ENCODE results near the gene PPP1R13L.

PPP1R13L gene

DNA sequence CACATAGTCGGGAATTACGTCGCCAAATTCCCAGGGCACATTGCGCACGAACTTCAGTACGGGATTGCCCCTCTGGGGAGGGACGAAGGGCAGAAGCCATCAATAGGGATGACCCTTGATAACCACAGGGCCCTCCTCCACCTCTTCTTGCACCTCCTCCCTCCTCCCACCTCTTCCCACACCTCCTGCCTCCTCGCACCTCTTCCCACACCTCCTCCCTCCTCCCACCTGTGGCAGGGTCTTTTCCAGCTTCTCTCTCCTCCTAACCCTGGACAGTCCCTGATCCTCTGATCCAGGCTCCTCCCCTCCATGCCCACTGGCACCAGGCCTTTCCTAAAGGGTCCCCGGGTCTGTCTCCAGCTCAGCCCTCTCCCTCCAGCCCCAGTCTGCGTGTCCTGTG lies 15.5 kb upstream of the PPP1R13L start:
- Histone ChIP-seq H3K4me3 (ENCODE audit: low read depth, low read length) (no peak overlapping the region), H3K36me3 (replicated peaks) (peaks cover 38% of the 10 kb centered on the region), H3K27me3 (replicated peaks) (no peaks in the 10 kb centered on the region), H3K27ac (no peak overlapping the region)
- no peak for DNase-seq
- in situ Hi-C loops (cut with HindIII; ENCODE audit: low pct_ligation_motif_present, low sequenced_read_pairs) = no loop called here
- TF ChIP-seq, protein P1, sequence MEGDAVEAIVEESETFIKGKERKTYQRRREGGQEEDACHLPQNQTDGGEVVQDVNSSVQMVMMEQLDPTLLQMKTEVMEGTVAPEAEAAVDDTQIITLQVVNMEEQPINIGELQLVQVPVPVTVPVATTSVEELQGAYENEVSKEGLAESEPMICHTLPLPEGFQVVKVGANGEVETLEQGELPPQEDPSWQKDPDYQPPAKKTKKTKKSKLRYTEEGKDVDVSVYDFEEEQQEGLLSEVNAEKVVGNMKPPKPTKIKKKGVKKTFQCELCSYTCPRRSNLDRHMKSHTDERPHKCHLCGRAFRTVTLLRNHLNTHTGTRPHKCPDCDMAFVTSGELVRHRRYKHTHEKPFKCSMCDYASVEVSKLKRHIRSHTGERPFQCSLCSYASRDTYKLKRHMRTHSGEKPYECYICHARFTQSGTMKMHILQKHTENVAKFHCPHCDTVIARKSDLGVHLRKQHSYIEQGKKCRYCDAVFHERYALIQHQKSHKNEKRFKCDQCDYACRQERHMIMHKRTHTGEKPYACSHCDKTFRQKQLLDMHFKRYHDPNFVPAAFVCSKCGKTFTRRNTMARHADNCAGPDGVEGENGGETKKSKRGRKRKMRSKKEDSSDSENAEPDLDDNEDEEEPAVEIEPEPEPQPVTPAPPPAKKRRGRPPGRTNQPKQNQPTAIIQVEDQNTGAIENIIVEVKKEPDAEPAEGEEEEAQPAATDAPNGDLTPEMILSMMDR (IDR thresholded peaks at IDR 0.05; ENCODE audit: low read depth, low read length, missing control alignments) = no peak

DNA sequence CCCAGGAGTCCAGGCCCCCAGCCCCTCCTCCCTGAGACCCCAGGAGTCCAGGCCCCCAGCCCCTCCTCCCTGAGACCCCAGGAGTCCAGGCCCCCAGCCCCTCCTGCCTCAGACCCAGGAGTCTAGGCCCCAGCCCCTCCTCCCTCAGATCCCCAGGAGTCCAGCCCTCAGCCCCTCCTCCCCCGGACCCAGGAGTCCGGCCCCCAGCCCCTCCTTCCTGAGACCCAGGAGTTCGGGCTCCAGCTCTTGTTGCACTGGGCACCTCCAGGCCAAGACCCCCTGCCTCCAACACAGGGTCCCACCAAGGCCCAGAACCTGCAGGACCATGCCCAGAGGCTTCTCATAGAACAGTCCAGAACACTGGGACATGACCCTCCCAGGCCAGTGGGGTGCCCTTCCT lies 15.0 kb upstream of the PPP1R13L start:
- Histone ChIP-seq H3K36me3 (replicated peaks) (peaks cover 38% of the 10 kb centered on the region), H3K4me3 (ENCODE audit: low read depth, low read length) (no peak overlapping the region), H3K27me3 (replicated peaks) (no peaks in the 10 kb centered on the region), H3K27ac (no peak overlapping the region)
- TF ChIP-seq, protein P1 (IDR thresholded peaks at IDR 0.05; ENCODE audit: low read depth, low read length, missing control alignments) = no peak
- in situ Hi-C loops (cut with HindIII; ENCODE audit: low pct_ligation_motif_present, low sequenced_read_pairs) = no loop called here
- no peak for DNase-seq

DNA sequence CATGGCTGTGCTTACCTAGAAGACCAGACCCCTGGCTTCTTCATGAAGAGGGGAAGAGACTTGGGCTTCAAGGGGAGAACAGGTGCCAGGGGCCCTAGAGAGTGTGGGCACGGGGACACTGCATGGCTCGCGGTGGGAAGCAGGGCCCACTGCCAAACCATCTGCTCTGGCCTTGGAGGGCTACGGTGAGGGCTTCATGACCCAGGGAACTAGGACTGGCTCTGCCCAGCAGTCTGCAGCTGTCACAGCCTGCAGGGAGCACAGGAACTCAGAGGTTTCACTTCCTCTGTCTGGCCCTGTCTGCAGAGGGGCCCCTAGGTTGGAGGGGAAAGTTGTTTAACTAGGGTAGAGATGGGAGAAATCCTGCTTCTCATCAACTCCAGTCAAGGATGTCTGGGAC lies 14.5 kb upstream of the PPP1R13L start:
- no peak overlapping the region for H3K4me3 ChIP-seq (ENCODE audit: low read depth, low read length)
- H3K27ac ChIP-seq = no peak overlapping the region
- TF ChIP-seq, protein P1 (IDR thresholded peaks at IDR 0.05; ENCODE audit: low read depth, low read length, missing control alignments) = no peak
- no peak for DNase-seq
- peaks cover 41% of the 10 kb centered on the region for H3K36me3 ChIP-seq (replicated peaks)
- in situ Hi-C loops (cut with HindIII; ENCODE audit: low pct_ligation_motif_present, low sequenced_read_pairs) = no loop called here
- H3K27me3 ChIP-seq (replicated peaks) = no peaks in the 10 kb centered on the region

DNA sequence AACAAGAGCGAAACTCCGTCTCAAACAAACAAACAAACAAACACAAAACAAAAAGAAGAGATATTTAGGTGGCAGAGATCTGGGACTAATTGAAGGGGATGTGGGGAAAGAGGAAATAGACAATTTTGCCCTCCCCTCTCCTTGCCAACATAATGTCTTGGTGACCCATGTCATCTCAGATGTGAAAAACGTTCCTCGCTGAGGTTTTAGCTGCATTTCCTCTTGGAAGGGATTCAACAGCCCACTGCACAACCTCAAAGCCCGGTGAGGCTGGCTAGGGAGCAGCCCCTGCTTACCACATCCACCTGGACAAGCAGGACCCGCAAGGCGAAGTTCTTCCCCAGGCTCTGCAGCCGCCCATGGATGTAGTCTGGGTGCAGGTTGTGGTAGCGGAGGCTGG lies 13.9 kb upstream of the PPP1R13L start:
- Histone ChIP-seq H3K4me3 (ENCODE audit: low read depth, low read length) (no peak overlapping the region), H3K27ac (no peak overlapping the region), H3K27me3 (replicated peaks) (no peaks in the 10 kb centered on the region), H3K36me3 (replicated peaks) (peaks cover 47% of the 10 kb centered on the region)
- in situ Hi-C loops (cut with HindIII; ENCODE audit: low pct_ligation_motif_present, low sequenced_read_pairs) = no loop called here
- DNase-seq = no peak
- TF ChIP-seq, protein P1 (IDR thresholded peaks at IDR 0.05; ENCODE audit: low read depth, low read length, missing control alignments) = no peak

DNA sequence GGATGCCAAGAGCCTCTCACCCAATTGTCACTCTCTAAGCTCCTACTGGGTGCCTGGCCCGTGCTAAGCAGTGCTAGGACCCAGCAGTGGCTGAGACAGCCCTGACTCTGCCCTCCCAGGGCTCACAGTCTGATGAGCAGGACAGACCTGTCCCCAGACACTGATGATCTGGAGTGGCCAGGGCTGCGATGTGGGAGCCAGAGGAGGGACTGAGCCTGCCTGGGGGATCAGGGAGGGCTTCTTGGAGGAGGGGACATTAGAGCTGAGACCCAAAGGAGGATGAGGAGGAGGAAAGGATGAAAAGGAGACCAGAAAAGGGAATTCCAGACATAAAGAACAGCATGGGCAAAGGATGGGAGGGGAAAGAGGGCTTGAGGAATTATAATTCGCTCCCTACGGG lies 12.3 kb upstream of the PPP1R13L start:
- no peaks in the 10 kb centered on the region for H3K27me3 ChIP-seq (replicated peaks)
- TF ChIP-seq, protein P1 (IDR thresholded peaks at IDR 0.05; ENCODE audit: low read depth, low read length, missing control alignments) = no peak
- H3K36me3 ChIP-seq (replicated peaks) = peaks cover 57% of the 10 kb centered on the region
- H3K4me3 ChIP-seq (ENCODE audit: low read depth, low read length) = no peak overlapping the region
- no peak overlapping the region for H3K27ac ChIP-seq
- in situ Hi-C loops (cut with HindIII; ENCODE audit: low pct_ligation_motif_present, low sequenced_read_pairs) = no loop called here
- no peak for DNase-seq

DNA sequence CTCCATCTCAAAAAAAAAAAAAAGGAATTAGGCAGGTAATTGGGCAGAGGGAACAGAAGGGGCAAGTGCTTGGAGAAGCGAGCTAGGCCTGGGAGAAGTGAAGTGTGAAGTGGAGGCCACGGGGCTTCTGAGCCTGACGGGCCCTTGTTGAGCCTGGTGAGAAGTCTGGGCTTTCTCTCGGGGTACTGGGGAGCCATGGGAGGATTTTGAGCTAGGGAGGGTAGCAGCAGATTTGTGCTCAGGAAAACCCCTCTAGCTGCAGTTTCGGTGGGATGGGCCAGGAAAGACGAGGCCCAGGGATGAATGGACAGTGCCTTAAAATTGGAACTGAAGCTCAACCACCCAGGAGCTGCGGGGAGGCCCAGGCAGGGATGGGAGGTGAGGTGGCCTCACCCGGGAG lies 9.6 kb upstream of the PPP1R13L start:
- Histone ChIP-seq H3K36me3 (replicated peaks) (peaks cover 53% of the 10 kb centered on the region), H3K27ac (no peak overlapping the region), H3K27me3 (replicated peaks) (no peaks in the 10 kb centered on the region), H3K4me3 (ENCODE audit: low read depth, low read length) (no peak overlapping the region)
- TF ChIP-seq, protein P1 (IDR thresholded peaks at IDR 0.05; ENCODE audit: low read depth, low read length, missing control alignments) = no peak
- in situ Hi-C loops (cut with HindIII; ENCODE audit: low pct_ligation_motif_present, low sequenced_read_pairs) = no loop called here
- DNase-seq = no peak
